OCI-LY3 (cell line): ENCODE measurements around the gene SETBP1.

Experiments
- CTCF ChIP-seq: fragments of 200-600, 300-600 bp; sonication (generic); IDR thresholded peaks from 2 replicates; pipeline ENCODE4 v1.5.1; 2014; ENCODE audit warnings: antibody characterized with exemption, low read length, low read depth
- EZH2phosphoT487 ChIP-seq: fragments of 200-600 bp; shearing (Covaris generic); IDR thresholded peaks from 2 replicates; pipeline ENCODE4 v1.6.1; 2018; ENCODE audit warnings: antibody characterized with exemption, mixed run types, low read depth

GRCh38 chr18:44852818-44853217, 172.1 kb downstream of the SETBP1 start:
- TF ChIP-seq CTCF: no peak
- no peak for TF ChIP-seq EZH2phosphoT487
